Activated CD4-positive, alpha-beta T cell treated with anti-CD3 and anti-CD28 coated beads for 4 hours (primary cell): ENCODE data around the gene PLEKHJ1.
"Not testable (repeated sequence)": the region's sequence is repeated elsewhere in the genome, so short reads cannot be mapped to it uniquely, and the experiment has no call there.

Source experiments
- DNase-seq, 2 donors: peaks; one replicate each; pipeline ENCODE4 v3.0.0-alpha.2; 2020

Gene PLEKHJ1, protein sequence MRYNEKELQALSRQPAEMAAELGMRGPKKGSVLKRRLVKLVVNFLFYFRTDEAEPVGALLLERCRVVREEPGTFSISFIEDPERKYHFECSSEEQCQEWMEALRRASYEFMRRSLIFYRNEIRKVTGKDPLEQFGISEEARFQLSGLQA

DNA sequence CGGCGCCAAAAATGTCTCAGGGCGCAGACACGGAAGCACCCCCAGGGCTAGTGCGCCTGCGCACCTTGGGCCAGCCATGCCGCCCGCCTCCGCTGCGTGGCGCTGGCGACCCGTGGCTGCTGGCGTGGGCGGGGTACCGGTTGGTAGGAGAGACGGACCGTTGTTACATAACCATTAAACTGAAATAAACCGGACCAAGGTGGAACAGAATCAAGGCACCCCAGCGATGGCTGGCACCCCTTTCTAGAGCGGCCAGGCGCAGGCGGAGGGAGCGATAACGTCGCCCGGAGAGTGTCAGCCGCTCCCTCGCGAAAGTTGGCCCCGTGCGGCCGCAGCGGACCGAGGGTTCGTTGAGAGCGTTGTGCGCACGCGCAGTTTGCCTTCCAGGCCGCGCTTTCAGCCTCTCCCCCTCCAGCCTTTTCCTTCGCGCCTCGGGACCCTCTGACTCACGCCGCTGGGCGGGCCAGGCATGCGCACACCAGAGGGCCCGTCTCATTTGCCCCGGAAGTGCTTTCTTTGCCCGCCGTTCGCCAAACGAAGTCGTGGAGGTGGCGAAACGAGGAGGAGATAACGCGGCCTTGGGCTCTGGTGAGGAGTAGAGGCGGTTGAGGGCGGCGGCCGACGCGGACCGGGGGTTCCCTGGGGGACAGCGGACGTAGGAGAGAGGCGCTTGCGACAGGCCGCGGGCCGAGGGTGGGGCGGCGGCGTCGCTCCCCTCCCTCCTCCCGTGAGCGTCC is at the start of gene PLEKHJ1, which contains the start of gene SF3A2:
TSS of gene PLEKHJ1 (minus strand) at position 16 of the 737 bp plus-strand sequence. CDS start 81 bp downstream, outside the sequence.
TSS of gene SF3A2 (plus strand) at position 511 of the 737 bp plus-strand sequence. CDS start 6,595 bp downstream, outside the sequence.
- peak; percentile 98 to 99 for DNase-seq

DNA sequence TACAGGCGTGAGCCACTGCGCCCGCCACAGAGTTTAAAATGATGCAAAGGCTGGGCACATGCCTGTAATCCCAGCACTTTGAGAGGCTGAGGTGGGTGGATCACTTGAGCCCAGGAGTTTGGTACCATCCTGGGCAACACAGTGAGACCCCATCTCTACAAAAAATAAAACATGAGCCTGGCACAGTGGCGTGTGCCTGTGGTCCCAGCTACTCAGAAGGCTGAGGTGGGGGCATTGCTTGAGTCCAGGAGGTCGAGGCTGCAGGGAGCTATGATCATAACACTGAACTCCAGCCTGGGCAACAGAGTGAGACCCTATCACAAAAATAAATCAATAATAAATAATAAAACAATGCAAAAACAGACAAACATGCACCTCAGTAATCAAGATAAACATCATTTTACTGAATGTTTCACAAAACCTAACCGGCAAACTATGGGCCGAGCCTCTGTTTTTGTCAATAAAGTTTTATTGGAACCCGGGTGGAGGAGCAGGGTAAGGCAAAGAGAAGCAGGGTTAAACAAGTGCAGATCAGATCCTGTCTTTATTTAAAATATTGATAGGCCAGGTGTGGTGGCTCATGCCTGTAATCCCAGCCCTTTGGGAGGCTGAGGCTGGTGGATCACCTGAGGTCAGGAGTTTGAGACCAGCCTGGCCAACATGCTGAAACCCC is 47.8 kb upstream of the PLEKHJ1 start:
- DNase-seq, result no peak

DNA sequence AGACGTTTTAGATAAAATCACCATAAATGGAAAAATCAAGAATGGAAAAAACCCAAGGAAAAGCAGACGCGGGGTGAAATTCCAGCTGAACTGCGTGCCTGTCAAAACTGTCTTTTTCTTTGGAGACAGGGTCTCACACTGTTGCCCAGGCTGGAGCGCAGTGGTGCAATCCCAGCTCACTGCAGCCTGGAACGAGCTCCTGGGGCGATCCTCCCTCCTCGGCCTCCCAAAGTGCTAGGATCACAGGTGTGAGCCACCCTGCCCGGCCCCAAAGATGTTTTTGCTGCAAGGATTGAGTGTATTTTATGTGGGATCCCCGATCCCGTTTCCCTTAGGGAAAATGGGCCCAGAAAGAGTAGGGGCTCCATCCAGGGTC is 46.7 kb upstream of the PLEKHJ1 start:
- no peak for DNase-seq

DNA sequence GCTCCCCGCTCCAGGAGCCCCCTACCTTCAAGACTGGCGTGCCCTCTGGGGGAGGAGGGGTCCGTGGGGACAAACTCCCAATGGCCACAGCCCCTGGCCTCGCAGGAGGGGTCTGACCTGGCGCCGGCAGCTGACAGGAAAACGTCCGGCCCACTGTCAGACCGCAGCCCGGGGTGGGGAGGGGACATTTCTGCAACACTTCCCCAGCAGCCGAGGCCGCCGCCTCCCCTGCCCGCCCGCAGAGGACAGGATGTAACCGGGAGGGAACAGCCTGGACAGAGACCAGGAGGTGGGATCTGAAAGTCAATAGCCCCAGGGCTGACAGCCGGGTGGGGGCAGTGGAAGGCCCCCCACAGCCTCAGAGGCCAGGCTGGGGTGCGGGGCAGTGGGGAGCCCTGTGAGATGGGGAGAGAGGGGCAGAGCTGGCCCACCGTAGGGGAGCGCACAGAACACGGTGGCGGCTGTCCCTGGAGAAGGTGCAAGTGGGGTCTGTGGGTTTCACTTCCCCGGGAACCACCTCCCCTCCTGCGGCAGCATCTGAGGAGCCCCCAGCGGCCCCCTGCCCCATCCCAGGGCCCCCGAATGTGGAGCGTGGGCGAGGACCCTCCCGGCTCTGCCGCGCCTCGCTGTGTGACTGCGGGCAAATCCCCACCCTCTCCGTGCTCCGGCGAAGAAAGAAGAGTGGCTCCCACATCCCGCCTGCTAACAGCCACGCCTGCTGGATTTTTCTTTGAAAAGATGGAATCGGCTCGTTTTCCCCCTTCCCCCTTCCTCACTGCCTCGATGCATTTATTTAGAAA is 46.1 kb upstream of the PLEKHJ1 start, which contains the start of gene PEAK3:
TSS of gene PEAK3 (minus strand) at position 114 of the 800 bp plus-strand sequence. CDS start 1,244 bp downstream, outside the sequence.
- DNase-seq, result no peak

DNA sequence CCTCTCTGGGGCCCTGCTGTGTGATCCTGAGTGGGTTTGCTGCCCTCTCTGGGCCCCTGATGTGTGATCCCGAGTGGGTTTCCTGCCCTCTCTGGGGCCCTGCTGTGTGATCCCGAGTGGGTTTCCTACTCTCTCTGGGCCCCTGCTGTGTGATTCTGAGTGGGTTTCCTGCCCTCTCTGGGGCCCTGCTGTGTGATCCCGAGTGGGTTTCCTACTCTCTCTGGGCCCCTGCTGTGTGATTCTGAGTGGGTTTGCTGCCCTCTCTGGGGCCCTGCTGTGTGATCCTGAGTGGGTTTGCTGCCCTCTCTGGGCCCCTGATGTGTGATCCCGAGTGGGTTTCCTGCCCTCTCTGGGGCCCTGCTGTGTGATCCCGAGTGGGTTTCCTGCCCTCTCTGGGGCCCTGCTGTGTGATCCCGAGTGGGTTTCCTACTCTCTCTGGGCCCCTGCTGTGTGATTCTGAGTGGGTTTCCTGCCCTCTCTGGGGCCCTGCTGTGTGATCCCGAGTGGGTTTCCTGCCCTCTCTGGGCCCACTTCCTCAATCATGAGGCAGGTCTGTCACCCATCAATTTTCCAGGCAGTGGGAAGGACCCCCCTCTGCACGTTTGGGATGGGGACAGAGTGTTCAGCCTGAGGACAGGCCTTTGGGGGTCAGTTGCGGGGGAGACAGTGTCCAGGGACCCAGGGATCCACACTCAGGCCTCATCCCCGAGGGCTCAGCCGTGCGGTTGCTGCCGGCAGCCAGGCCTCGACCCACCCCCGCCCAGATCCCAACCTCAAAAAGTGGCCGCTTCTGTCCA is 45.3 kb upstream of the PLEKHJ1 start:
- DNase-seq, result not testable (repeated sequence)

DNA sequence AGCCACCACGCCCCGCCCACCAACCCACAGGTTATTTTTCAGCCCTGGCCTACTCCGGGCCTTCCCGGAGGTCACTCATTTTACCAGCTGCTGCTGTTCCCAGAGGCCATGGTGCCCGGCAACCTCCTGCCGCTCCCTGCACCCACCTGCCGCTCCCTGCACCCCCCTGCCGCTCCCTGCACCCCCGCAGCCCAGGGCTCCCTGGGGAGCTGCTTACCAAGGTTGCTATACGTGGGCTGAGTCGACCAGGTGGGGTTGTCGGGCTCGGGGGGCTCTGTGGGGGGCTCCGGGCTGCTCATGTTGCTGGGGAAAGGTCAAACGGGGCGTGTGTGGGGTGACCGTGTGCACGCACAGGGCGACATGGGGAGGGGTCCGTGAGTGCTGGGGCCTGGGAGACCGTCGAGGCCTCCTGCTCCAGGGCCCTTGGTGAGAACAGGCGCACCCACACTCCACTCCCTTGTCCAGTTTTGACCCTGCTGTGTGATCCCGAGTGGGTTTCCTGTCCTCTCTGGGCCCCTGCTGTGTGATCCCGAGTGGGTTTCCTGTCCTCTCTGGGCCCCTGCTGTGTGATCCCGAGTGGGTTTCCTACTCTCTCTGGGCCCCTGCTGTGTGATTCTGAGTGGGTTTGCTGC is 44.6 kb upstream of the PLEKHJ1 start:
- DNase-seq, result no peak

DNA sequence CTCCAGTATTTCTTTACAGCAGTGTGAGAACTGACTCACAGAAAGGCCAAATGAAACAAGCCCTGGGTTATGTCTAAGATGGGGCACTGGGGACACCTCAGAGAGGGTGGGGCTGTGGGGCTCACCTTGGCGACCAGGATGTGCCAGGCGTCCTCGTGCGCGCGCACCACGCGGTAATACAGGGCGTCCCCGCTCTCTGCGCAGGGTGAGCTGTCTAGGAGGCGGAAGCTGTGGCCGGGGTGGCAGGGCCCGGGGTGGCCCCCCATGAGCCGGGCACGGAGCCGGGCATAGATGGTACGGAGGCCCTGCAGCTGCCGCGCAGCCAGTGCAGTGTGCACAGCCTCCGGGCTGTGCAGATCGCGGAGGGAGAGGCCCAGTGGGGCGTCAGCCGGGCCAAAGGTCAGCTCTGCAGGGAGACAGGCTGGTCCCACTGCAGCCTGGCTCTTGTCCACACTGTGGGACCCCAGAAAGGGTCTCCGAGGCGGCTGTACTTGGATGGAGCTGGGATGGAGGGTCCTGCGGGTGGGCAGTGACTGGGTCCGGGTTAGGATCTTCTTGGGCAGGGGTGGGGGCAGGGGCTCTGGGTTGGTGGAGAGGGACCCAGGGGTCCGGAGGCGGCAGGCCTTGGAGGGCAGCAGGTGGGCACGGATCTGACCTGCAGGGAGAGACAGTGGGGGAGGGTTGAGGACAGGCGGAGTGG is 42.5 kb upstream of the PLEKHJ1 start:
- DNase-seq, result no peak

DNA sequence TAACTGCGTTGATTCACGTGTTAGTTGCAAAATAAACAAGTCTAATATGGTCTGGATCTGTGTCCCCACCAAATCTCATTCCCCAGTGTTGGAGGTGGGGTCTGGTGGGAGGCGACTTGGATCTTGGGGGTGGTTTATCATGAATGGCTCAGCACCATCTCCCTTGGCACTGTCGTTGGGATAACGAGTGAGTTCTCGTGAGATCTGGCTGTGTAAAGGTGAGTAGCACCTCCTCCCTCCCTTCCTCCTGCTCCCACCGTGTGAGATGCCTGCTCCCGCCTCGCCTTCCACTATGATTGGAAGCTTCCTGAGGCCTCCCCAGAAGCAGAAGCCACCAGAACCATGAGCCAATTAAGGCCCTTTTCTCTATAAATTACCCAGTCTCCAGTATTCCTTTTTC is 41.0 kb upstream of the PLEKHJ1 start:
- no peak for DNase-seq

DNA sequence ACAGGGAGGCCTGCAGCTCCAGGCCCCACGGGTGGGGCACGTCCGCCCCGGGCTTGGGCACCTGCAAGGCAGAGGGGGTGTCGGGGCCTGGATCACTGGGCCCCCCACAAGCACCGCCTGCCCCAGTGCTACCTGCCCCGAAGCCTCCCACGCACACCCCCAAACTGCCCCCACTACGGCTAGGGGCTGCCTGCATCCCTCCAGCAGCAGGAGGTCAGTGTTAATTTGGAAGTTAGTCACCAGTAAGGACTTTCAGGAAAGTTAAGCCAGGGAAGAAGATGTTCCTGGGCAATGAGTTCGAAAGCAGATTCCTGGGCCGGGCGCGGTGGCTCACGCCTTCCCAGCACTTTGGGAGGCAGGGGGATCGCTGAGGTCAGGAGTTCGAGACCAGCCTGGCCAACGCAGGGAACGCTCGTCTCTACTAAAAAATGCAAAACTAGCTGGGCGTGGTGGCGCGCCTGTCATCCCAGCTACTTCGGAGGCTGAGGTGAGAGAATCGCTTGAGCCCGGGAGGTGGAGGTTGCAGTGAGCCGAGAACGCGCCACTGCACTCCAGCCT is 40.4 kb upstream of the PLEKHJ1 start:
- DNase-seq, result no peak

DNA sequence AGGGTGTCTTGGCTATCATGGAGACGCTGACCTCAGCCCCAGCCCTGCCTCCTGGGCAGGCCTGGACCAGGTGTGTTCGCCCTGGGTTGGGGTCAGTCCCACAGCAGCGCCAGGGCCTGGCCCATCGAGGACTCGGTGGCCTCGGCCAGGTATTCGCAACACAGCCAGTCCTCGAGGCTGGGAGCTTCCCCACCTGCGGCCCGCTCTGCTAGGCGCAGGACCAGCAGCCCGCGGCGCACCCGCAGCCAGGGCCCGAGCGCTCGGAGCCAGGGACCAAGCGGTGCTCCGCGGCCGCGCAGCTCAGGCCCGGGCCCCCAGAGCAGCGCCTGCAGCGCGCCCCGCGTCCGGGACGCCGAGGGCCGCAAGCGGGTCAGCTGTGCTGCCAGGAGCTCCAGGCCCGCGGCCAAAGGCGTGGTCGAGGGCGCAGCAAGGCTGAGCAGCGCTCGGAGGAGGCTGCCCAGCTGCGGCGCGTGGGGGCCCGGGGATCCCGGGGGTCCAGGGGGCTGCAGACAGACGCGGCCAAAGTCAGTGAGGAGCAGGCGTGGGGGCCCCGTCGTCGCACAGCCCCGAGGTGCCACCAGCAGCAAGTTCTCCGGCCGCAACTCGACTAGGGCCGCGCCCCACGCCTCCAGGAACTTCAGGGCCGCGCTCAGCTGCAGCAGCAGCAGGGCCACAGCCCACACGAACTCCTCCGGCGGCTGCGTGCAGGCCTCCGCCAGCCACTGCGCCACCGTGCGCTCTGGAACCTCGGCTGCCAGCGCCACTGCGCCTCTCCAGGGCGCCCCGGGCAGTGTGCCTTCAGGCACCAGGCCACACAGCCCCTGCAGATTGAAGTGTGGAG is 39.7 kb upstream of the PLEKHJ1 start:
- DNase-seq, result no peak

DNA sequence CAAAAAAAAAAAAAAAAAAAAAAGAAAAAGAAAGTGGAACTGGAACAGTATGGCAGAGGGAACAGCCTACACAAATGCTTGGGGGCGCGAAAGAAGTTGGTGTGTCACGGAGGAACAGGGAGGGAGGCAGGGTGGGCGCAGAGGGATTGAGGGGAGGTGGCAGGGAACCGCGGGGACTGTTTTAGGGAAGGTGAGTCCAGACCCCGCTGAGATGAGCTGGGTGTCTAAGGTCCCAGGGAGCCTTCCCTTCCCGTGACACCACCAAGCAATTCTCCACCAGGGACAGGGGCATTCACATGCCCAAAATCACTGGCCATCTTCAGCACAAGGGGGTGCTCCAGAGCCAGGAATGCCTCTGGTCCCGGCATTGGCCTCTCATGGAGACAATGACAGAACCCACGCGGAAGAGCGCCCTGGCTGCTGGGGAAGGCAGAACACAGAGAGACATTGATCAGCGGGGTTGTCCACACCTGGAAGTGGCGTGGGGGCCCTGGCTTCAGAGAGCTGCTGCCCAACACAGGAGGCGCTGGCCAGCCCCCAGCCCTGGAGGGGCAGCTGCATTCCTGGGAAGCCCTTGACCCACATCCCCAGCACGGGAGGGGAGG is 38.9 kb upstream of the PLEKHJ1 start:
- DNase-seq, result peak in 1 of 2 donors; percentile 48

DNA sequence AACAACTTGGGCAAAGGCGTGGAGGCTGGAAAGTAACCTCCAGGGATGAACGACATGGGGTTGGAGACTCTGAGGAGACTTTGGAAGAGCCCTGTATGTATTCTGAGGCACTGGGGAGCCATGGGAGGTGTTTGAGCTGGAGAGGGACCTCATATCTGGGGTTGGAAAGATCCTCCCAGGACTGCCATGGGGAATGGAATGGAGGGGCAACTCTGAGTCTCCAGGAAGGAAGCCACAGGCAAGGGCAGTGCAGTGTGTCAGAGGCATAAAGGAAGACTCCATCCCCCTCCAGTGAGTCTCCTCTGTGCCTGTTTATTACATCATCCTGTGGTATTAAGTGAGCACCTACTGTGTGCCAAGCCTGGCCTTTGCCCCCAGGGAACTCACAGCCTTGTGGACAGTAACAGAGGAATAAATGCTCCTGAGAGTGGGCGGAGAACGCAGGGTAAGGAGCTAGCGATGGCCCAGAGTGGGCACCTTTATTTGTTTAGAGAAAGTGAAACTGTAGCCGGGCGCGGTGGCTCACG is 38.1 kb upstream of the PLEKHJ1 start:
- no peak for DNase-seq

DNA sequence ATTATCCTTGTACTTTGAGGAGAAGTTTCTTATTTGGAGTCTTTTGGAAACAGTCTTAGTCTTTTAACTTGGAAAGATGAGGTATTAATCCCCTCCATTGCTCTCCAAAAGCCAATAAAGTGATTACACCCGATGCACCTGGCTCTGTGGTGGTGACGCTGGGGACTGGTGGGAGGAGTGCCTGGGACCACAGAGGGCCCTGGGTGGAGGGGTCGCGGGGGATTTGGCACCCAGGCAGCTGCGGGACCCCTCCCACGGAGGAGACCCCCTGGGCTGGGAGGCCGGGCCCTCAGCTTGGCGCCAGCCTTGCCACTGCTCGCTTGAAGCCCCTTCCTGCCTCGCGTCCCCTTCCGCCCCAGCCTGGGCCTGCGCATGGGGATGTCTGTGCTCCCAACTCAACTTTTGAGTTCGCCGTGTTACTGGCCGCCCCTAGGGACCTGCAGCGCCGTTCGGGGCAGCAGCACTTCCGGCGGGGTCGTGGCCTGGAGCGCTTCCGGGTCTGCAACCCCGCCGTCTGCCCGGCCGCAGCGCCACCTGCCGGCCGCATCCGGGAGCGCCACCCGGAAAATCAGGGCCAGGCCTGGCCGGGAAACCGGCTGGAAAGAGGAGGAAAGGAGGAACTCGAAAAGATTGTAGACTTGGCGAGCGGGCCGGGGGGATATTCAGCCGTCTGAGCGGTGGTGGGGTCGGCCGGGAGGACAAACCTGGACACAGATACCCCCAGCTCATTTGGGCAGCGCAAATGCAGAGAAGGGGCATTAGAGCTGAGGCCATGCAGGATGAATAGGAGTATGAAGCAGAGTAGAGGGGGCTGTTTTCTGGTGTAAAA is 37.4 kb upstream of the PLEKHJ1 start:
- peak; percentile 66 to 67 for DNase-seq

DNA sequence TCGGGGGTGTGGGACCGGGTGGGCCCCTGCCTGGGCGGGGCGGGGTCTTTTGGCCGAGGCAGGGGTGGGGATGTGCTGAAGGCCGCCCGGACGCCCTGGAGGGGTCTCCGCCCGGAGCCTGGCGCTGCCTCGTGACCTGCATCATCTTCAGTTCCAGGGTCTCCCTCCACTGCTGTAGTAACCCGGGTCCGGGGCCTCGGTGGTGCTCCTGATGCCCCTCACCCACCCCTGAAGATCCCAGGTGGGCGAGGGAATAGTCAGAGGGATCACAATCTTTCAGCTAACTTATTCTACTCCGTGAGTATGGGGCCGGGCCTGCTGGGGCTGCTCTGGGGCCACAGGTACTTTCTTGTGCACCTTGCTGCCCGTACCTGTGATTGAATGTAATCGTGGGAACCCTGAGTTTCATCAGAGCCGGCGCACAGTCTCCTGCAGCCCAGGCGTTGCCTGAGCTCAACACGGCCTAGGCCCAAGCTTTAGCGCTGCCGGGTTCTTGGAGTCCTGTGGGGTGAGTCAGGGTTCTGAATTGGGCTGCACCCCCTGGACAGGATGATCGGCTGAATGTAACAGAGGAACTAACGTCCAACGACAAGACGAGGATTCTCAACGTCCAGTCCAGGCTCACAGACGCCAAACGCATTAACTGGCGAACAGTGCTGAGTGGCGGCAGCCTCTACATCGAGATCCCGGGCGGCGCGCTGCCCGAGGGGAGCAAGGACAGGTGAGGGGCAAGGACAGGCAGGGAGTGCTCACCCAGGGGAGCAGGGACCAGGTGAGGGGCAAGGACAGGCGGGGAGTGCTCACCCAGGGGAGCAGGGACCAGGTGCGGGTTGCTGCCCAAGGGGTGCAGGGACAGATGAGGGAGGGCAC is 35.3 kb upstream of the PLEKHJ1 start:
- DNase-seq, result no peak

DNA sequence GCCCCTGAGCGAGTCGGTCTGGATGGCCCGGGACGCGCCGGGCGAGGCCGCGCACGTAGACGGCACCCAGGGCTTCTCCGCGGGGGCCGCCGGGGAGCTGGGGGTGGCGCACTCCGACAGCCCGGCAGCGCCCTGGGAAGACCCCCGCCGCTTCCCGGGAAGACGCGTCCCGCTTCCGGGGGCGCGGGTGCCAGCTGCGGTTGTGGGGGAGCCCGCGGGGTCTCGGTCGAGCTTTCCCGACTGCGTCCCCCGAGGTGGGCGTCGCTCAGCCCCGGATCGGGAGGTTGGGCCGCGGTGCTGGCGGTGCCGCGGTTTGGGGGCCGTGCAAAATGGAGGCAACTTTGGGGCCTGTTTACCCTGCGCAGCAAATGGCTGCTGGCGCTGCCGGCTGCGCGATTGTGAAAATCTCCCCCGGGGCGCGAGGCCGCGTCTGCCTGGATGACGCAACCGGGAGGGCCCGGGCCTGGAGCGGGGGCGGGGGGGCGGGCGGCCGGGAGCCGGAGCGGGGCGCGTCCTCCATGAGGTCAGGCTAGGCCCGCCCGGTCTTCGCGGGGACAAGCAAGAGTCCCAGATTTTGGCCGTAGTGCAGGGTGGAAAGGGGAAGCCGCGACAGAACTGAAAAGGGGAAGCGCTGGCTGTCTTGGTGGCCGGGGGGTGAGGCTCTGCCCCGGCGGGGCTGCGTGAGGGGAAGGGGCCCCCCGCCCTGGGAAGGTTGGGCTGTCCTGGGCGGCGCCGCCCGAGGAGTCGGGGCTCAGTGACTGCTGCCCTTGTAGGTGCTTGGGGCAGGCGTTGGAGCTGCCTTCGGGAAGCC is 34.5 kb upstream of the PLEKHJ1 start:
- peak; percentile 71 to 76 for DNase-seq

DNA sequence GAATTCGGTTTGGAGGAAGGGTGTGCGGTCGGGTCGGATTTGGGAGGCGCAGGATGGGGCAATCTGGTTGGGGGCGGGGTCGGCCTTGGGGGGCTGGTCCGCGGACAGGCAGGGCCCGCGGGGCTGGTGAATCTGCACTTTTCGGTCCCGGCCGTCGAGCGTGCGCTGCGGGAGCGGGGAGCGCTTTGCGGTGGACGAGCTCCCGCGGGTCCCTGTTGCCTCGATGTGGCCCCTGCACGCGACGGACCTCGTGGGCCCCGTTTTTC is 34.0 kb upstream of the PLEKHJ1 start:
- peak in 1 of 2 donors; percentile 51 for DNase-seq
